ENCODE measurements around the gene VKORC1.

VKORC1 gene

GRCh38 chr16:31083556-31083955 lies 11.0 kb downstream of the VKORC1 start:
- no peak overlapping the region for H3K27ac ChIP-seq
- TF ChIP-seq ZFX (IDR thresholded peaks at IDR 0.05): no peak
- TF ChIP-seq CTCF (conservative IDR thresholded peaks at IDR 0.05): no peak

- TF ChIP-seq CTCF (conservative IDR thresholded peaks at IDR 0.05) (no peak), ZFX (IDR thresholded peaks at IDR 0.05) (no peak)
- H3K27ac ChIP-seq: no peak overlapping the region
Measured at GRCh38 chr16:31083081-31083480, 11.5 kb downstream of the VKORC1 start.

- H3K27ac ChIP-seq: no peak overlapping the region
Measured at GRCh38 chr16:31082368-31083045, 12.1 kb downstream of the VKORC1 start.

GRCh38 chr16:31081428-31082351 lies 12.9 kb downstream of the VKORC1 start:
- TF ChIP-seq CTCF (conservative IDR thresholded peaks at IDR 0.05) (no peak), ZFX (IDR thresholded peaks at IDR 0.05) (no peak)
- H3K27ac ChIP-seq: no peak overlapping the region

More at GRCh38 chr16:31082368-31083045, 12.1 kb downstream of the VKORC1 start:
- TF ChIP-seq ZFX (IDR thresholded peaks at IDR 0.05) (no peak), CTCF (conservative IDR thresholded peaks at IDR 0.05) (no peak)

- H3K27ac ChIP-seq: no peak overlapping the region
- TF ChIP-seq ZFX (IDR thresholded peaks at IDR 0.05) (no peak), CTCF (conservative IDR thresholded peaks at IDR 0.05) (no peak)
Measured at GRCh38 chr16:31080756-31081419, 13.7 kb downstream of the VKORC1 start.

GRCh38 chr16:31080035-31080629 lies 14.5 kb downstream of the VKORC1 start:
- no peak for TF ChIP-seq CTCF (conservative IDR thresholded peaks at IDR 0.05)
- no peak for TF ChIP-seq ZFX (IDR thresholded peaks at IDR 0.05)
- no peak overlapping the region for H3K27ac ChIP-seq

All from C4-2B (cell line).